SH-SY5Y (cell line): ENCODE data around the gene CWC22.

Source experiments
- GATA2 ChIP-seq: IDR thresholded peaks from 2 replicates; pipeline ENCODE4 v1.6.1; 2011; ENCODE audit warnings: mild to moderate bottlenecking, low read depth, low read length
- GATA3 ChIP-seq: IDR thresholded peaks from 2 replicates; pipeline ENCODE4 v1.6.1; 2011; ENCODE audit warnings: low read depth, mild to moderate bottlenecking, low read length, moderate library complexity

DNA sequence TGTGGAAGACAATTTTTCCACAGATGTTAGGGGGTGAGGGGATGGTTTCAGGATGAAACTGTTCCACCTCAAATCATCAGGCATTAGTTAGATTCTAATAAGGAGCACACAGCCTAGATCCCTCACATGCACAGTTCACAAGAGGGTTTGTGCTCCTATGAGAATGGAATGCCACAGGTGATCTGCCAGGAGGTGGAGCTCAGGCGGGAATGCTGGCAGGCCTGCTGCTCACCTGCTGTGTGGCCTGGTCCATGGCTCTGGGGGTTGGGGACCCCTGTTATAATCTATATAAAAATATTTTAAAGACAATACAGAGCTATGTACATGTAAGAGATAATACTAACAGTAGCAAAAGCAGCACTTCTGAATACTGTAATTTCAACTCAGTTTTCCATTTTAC is 19.2 kb downstream of the CWC22 start:
- no peak for TF ChIP-seq GATA2
- no peak for TF ChIP-seq GATA3
